ENCODE results near the gene AADAC.

GRCh38 chr3:151871639-151872468 lies 57.9 kb downstream of the AADAC start:
- TF ChIP-seq ZFX (IDR thresholded peaks at IDR 0.05; ENCODE audit: borderline replicate concordance), result no peak
- TF ChIP-seq, protein P1, sequence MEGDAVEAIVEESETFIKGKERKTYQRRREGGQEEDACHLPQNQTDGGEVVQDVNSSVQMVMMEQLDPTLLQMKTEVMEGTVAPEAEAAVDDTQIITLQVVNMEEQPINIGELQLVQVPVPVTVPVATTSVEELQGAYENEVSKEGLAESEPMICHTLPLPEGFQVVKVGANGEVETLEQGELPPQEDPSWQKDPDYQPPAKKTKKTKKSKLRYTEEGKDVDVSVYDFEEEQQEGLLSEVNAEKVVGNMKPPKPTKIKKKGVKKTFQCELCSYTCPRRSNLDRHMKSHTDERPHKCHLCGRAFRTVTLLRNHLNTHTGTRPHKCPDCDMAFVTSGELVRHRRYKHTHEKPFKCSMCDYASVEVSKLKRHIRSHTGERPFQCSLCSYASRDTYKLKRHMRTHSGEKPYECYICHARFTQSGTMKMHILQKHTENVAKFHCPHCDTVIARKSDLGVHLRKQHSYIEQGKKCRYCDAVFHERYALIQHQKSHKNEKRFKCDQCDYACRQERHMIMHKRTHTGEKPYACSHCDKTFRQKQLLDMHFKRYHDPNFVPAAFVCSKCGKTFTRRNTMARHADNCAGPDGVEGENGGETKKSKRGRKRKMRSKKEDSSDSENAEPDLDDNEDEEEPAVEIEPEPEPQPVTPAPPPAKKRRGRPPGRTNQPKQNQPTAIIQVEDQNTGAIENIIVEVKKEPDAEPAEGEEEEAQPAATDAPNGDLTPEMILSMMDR (IDR thresholded peaks at IDR 0.05), result no peak
